Spleen (tissue), 7 donors: ENCODE data around the gene CFAP57.

Experiments used
- CTCF ChIP-seq, 11 experiments: fragments of 200-600 bp in 7 of 11; fragments of 450-650 bp in 4 of 11; sonication (generic) in 4 of 11; IDR thresholded peaks in 8 of 11; conservative IDR thresholded peaks in 3 of 11; 1 replicate in 7 of 11; 2 replicates in 4 of 11; pipeline versions ENCODE4 v1.4.0 to v1.8.0; 2016 to 2021; ENCODE audit warnings: antibody characterized with exemption in 11 of 11, inconsistent platforms in 4 of 11, mild to moderate bottlenecking in 1 of 11
- POLR2A ChIP-seq, 3 donors: fragments of 450-650 bp; IDR thresholded peaks; one replicate each; pipeline ENCODE4 v1.5.1; 2017; ENCODE audit warnings: antibody characterized with exemption in 3 of 3, mild to moderate bottlenecking in 1 of 3
- POLR2AphosphoS5 ChIP-seq, 3 donors: sonication (generic); formaldehyde crosslinking; IDR thresholded peaks; one replicate each; pipeline ENCODE4 v1.5.1; 2017; ENCODE audit warnings: antibody characterized with exemption in 3 of 3
- donor health status: DM: no; HTN: no; CAD: no; lungs with moderate emphysema.
- donor health status: DM: no; HTN: no; CAD: no.
- donor health status: DM: no; HTN: no; CAD: no.

- no peak for TF ChIP-seq CTCF (IDR thresholded peaks at IDR 0.05 in 8 of 11, conservative IDR thresholded peaks at IDR 0.05 in 3 of 11)
- TF ChIP-seq POLR2A (IDR thresholded peaks at IDR 0.05): no peak
- no peak for TF ChIP-seq POLR2AphosphoS5 (IDR thresholded peaks at IDR 0.05)
Observed at GRCh38 chr1:43184995-43185394, 12.9 kb downstream of the CFAP57 start.
